ENCODE results near the gene KMT5C.

KMT5C gene

GRCh38 chr19:55311797-55312196, 27.9 kb upstream of the KMT5C start:
- H3K9ac ChIP-seq (ENCODE audit: low read length): no peak overlapping the region
- no peak overlapping the region for H2BK5ac ChIP-seq (ENCODE audit: low read depth, low read length, poor library complexity)
- H4K12ac ChIP-seq (ENCODE audit: low read depth, low read length): no peak overlapping the region
- H3K4me1 ChIP-seq (ENCODE audit: control insufficient read depth in 1 of 2, insufficient read depth in 2 of 2, low read length in 2 of 2): peaks cover 2% of the 10 kb centered on the region in 2 experiments
- no peak overlapping the region for H2AFZ ChIP-seq (ENCODE audit: insufficient read depth, low read length, poor library complexity)
- no peak overlapping the region for H3K23ac ChIP-seq (ENCODE audit: low read length)
- H3K4me2 ChIP-seq (ENCODE audit: low read length): no peak overlapping the region
- no peak overlapping the region for H2BK120ac ChIP-seq (ENCODE audit: insufficient read depth, low read length, poor library complexity)
- no peak overlapping the region for H2BK12ac ChIP-seq (ENCODE audit: low read length)
- H3K27ac ChIP-seq (ENCODE audit: low read depth, low read length): no peak overlapping the region
- H3K9me3 ChIP-seq (ENCODE audit: insufficient read depth, low read depth, low read length): peaks cover 2% of the 10 kb centered on the region
- peaks cover 10 to 21% of the 10 kb centered on the region in 2 experiments for H3K36me3 ChIP-seq (ENCODE audit: control insufficient read depth in 1 of 2, insufficient read depth in 2 of 2, low read length in 2 of 2)
- no peak overlapping the region for H3K4ac ChIP-seq (ENCODE audit: low read depth, low read length)
- no peak overlapping the region for H3K18ac ChIP-seq (ENCODE audit: low read length)
- H3K27me3 ChIP-seq (ENCODE audit: insufficient read depth, low read length): no peaks in the 10 kb centered on the region
- no peak overlapping the region for H4K91ac ChIP-seq (ENCODE audit: low read depth, low read length)
- no peak overlapping the region for H3K4me3 ChIP-seq (ENCODE audit: low read depth, low read length)
- no peak overlapping the region for H2AK5ac ChIP-seq (ENCODE audit: low read length)
- no peaks in the 10 kb centered on the region for H3K79me2 ChIP-seq (ENCODE audit: control insufficient read depth, insufficient read depth, low read length, poor library complexity)
- DNase-seq: no peak
- WGBS (ENCODE audit: extremely low coverage, insufficient coverage, insufficient read length): no CpG with 5 or more reads among the region's 18 CpGs
- H3K79me1 ChIP-seq (ENCODE audit: low read length): no peaks in the 10 kb centered on the region
- H3K14ac ChIP-seq (ENCODE audit: low read length): no peak overlapping the region
- no peak overlapping the region for H4K8ac ChIP-seq (ENCODE audit: low read depth, low read length)

DNA sequence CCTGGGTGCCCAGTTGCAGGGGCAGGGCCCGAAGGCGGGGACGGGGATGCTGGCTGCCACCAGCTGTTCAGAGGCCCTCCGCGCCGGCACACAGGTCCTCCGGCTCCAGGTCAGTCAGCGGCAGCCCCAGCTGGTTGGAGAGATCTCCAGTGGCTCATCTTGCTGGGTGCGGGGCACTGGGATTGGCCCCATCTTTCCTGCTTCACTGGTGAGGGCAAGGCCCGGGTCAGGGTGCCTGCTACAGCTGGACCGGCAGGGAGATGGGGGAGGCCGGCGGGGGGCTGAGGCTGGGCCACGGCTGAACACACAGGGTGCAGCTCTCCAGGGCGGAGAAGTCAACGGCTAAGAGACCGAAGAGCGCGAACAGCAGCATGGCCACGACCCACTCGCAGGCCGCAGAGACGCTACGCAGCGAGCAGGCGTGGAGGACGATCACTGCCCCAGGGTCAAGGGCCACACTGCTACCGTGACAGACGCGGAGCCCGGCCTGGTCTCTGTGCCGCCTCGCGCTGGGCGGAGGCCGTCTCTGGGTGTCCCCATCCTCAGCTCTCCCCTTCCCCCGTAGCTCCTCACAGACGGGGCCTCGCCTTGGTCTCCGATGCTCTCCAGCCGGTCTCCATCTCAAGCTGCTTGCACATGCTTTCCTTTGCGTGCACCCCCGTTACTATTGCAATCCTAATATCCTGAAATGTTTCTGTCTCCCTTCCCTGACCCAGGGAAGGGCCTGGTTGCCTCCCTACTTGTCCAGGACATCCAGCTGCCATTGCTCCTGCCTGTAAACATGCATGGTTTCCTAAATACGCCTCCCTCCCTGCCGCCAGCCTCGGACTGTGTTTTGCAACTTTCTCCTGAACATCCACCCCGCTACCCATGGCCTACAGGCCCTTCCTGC, 26.8 kb upstream of the KMT5C start:
- Histone ChIP-seq H3K4me2 (ENCODE audit: low read length) (no peak overlapping the region), H4K91ac (ENCODE audit: low read depth, low read length) (no peak overlapping the region), H3K27me3 (ENCODE audit: insufficient read depth, low read length) (no peaks in the 10 kb centered on the region), H3K36me3 (ENCODE audit: control insufficient read depth in 1 of 2, insufficient read depth in 2 of 2, low read length in 2 of 2) (peaks cover 8 to 21% of the 10 kb centered on the region in 2 experiments), H2BK12ac (ENCODE audit: low read length) (no peak overlapping the region), H2BK5ac (ENCODE audit: low read depth, low read length, poor library complexity) (no peak overlapping the region), H4K8ac (ENCODE audit: low read depth, low read length) (no peak overlapping the region), H3K79me2 (ENCODE audit: control insufficient read depth, insufficient read depth, low read length, poor library complexity) (no peaks in the 10 kb centered on the region), H3K4me1 (ENCODE audit: control insufficient read depth in 1 of 2, insufficient read depth in 2 of 2, low read length in 2 of 2) (peaks cover 2% of the 10 kb centered on the region in 2 experiments), H3K27ac (ENCODE audit: low read depth, low read length) (no peak overlapping the region), H3K4me3 (ENCODE audit: low read depth, low read length) (no peak overlapping the region), H3K79me1 (ENCODE audit: low read length) (no peaks in the 10 kb centered on the region), H3K14ac (ENCODE audit: low read length) (no peak overlapping the region), H2AFZ (ENCODE audit: insufficient read depth, low read length, poor library complexity) (no peak overlapping the region), H3K9ac (ENCODE audit: low read length) (no peak overlapping the region), H3K9me3 (ENCODE audit: insufficient read depth, low read depth, low read length) (peaks cover 2% of the 10 kb centered on the region), H4K12ac (ENCODE audit: low read depth, low read length) (no peak overlapping the region), H3K4ac (ENCODE audit: low read depth, low read length) (no peak overlapping the region), H2BK120ac (ENCODE audit: insufficient read depth, low read length, poor library complexity) (no peak overlapping the region), H2AK5ac (ENCODE audit: low read length) (peak overlapping the region; percentile 41), H3K23ac (ENCODE audit: low read length) (no peak overlapping the region), H3K18ac (ENCODE audit: low read length) (no peak overlapping the region)
- WGBS (ENCODE audit: extremely low coverage, insufficient coverage, insufficient read length): no CpG with 5 or more reads among the region's 47 CpGs
- DNase-seq: no peak

DNA sequence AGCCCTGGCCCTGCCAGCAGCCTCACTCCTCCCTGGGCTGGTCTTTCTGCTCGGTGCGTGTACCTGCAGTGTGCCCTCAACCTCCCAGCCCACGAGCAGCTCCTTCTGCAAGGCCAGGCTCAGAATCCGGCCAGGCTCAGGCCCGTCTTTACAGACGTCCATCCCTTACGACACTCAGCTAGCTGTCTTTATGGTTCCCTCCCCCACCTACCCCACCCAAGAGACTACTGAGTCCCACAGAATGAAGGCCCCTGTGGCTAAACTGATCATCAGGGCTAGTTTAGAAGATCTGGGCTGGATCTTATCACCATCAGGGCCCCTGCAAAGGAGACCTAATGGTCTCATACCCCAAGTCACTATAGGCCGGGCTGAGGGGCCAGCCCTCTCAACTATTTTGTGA, 25.3 kb upstream of the KMT5C start:
- DNase-seq: no peak
- no peak overlapping the region for H3K4me2 ChIP-seq (ENCODE audit: low read length)

GRCh38 chr19:55315956-55316525, 23.6 kb upstream of the KMT5C start:
- H4K12ac ChIP-seq (ENCODE audit: low read depth, low read length): no peak overlapping the region
- H4K91ac ChIP-seq (ENCODE audit: low read depth, low read length): no peak overlapping the region
- whole genome bisulfite sequencing (ENCODE audit: extremely low coverage, insufficient coverage, insufficient read length): no CpG with 5 or more reads among the region's 13 CpGs
- no peak overlapping the region for H3K4me3 ChIP-seq (ENCODE audit: low read depth, low read length)
- no peak overlapping the region for H3K18ac ChIP-seq (ENCODE audit: low read length)
- H3K36me3 ChIP-seq (ENCODE audit: control insufficient read depth in 1 of 2, insufficient read depth in 2 of 2, low read length in 2 of 2): peaks cover 0 to 5% of the 10 kb centered on the region in 2 experiments
- no peak overlapping the region for H2AFZ ChIP-seq (ENCODE audit: insufficient read depth, low read length, poor library complexity)
- H3K27ac ChIP-seq (ENCODE audit: low read depth, low read length): no peak overlapping the region
- H3K9ac ChIP-seq (ENCODE audit: low read length): no peak overlapping the region
- H3K79me2 ChIP-seq (ENCODE audit: control insufficient read depth, insufficient read depth, low read length, poor library complexity): no peaks in the 10 kb centered on the region
- no peak overlapping the region for H3K4ac ChIP-seq (ENCODE audit: low read depth, low read length)
- H2BK5ac ChIP-seq (ENCODE audit: low read depth, low read length, poor library complexity): no peak overlapping the region
- H2BK12ac ChIP-seq (ENCODE audit: low read length): no peak overlapping the region
- no peak overlapping the region for H4K8ac ChIP-seq (ENCODE audit: low read depth, low read length)
- H3K23ac ChIP-seq (ENCODE audit: low read length): no peak overlapping the region
- peaks cover 3% of the 10 kb centered on the region for H3K79me1 ChIP-seq (ENCODE audit: low read length)
- H3K9me3 ChIP-seq (ENCODE audit: insufficient read depth, low read depth, low read length): no peaks in the 10 kb centered on the region
- no peak overlapping the region for H2BK120ac ChIP-seq (ENCODE audit: insufficient read depth, low read length, poor library complexity)
- H3K27me3 ChIP-seq (ENCODE audit: insufficient read depth, low read length): no peaks in the 10 kb centered on the region
- no peak overlapping the region for H3K14ac ChIP-seq (ENCODE audit: low read length)
- no peak overlapping the region for H3K4me2 ChIP-seq (ENCODE audit: low read length)
- DNase-seq: no peak
- no peak overlapping the region for H2AK5ac ChIP-seq (ENCODE audit: low read length)
- peaks cover 2 to 6% of the 10 kb centered on the region in 2 experiments for H3K4me1 ChIP-seq (ENCODE audit: control insufficient read depth in 1 of 2, insufficient read depth in 2 of 2, low read length in 2 of 2)

More for the DNA sequence above, 25.3 kb upstream of the KMT5C start:
- no peaks in the 10 kb centered on the region for H3K9me3 ChIP-seq (ENCODE audit: insufficient read depth, low read depth, low read length)
- no peaks in the 10 kb centered on the region for H3K79me2 ChIP-seq (ENCODE audit: control insufficient read depth, insufficient read depth, low read length, poor library complexity)
- no peak overlapping the region for H3K23ac ChIP-seq (ENCODE audit: low read length)
- H3K4me1 ChIP-seq (ENCODE audit: control insufficient read depth in 1 of 2, insufficient read depth in 2 of 2, low read length in 2 of 2): peaks cover 2% of the 10 kb centered on the region in 2 experiments
- no peak overlapping the region for H4K12ac ChIP-seq (ENCODE audit: low read depth, low read length)
- H4K8ac ChIP-seq (ENCODE audit: low read depth, low read length): no peak overlapping the region
- WGBS (ENCODE audit: extremely low coverage, insufficient coverage, insufficient read length): no CpG with 5 or more reads among the region's 8 CpGs
- no peak overlapping the region for H2AK5ac ChIP-seq (ENCODE audit: low read length)
- H3K79me1 ChIP-seq (ENCODE audit: low read length): no peaks in the 10 kb centered on the region
- no peak overlapping the region for H3K9ac ChIP-seq (ENCODE audit: low read length)
- no peak overlapping the region for H2BK120ac ChIP-seq (ENCODE audit: insufficient read depth, low read length, poor library complexity)
- no peak overlapping the region for H3K27ac ChIP-seq (ENCODE audit: low read depth, low read length)
- H2BK5ac ChIP-seq (ENCODE audit: low read depth, low read length, poor library complexity): no peak overlapping the region
- no peak overlapping the region for H3K4ac ChIP-seq (ENCODE audit: low read depth, low read length)
- no peak overlapping the region for H4K91ac ChIP-seq (ENCODE audit: low read depth, low read length)
- H3K14ac ChIP-seq (ENCODE audit: low read length): no peak overlapping the region
- H3K27me3 ChIP-seq (ENCODE audit: insufficient read depth, low read length): no peaks in the 10 kb centered on the region
- H2BK12ac ChIP-seq (ENCODE audit: low read length): no peak overlapping the region
- no peak overlapping the region for H3K4me3 ChIP-seq (ENCODE audit: low read depth, low read length)
- H3K36me3 ChIP-seq (ENCODE audit: control insufficient read depth in 1 of 2, insufficient read depth in 2 of 2, low read length in 2 of 2): peaks cover under 1 to 12% of the 10 kb centered on the region in 2 experiments
- no peak overlapping the region for H3K18ac ChIP-seq (ENCODE audit: low read length)
- H2AFZ ChIP-seq (ENCODE audit: insufficient read depth, low read length, poor library complexity): no peak overlapping the region

All from trophoblast cell (in vitro differentiated cells and primary cell).